Endothelial cell of umbilical vein (primary cell): Measurements from ENCODE around the gene SELENON. TPM values are rescaled to one million over a fixed set of nuclear protein-coding genes. Genes with fewer than 3 reads are reported as not detected.

Experiments used
- Bru-seq: library from RNA; stranded (reverse); fragments of 400-500 nt; gene quantifications from one replicate; lab custom pipeline; 2021; lab: Mats Ljungman, UMichigan
- BruChase-seq, 2 experiments: library from RNA; stranded (reverse); fragments of 400-500 nt; gene quantifications; one replicate each; lab custom pipeline; 2021; lab: Mats Ljungman, UMichigan
- BruUV-seq: library from RNA; stranded (reverse); fragments of 400-500 nt; replicated peaks from 2 replicates; lab custom pipeline; 2021; lab: Mats Ljungman, UMichigan
- CTCF ChIA-PET: fragments of 300-600, 350-600 bp; sonication (Branson Sonifier 250); formaldehyde crosslinking; loops from one replicate; lab custom pipeline; 2021; ENCODE audit warnings: antibody characterized with exemption, inconsistent platforms; lab: Charles Lee
- POLR2A ChIA-PET: fragments of 300-600, 350-600 bp; sonication (Branson Sonifier 250); formaldehyde crosslinking; loops from one replicate; lab custom pipeline; 2021; ENCODE audit warnings: antibody characterized with exemption, inconsistent platforms; lab: Charles Lee
- DNase-seq: peaks from one replicate; pipeline ENCODE4 v3.0.0-alpha.2; 2011; ENCODE audit warnings: low read depth, low spot score
- FAIRE-seq: peaks from 2 replicates; lab custom pipeline; 2011; peaks lifted over from hg19 to GRCh38; lab: Jason Lieb, UNC
- H2AFZ ChIP-seq: 2 replicates; pipeline ENCODE4 v1.6.0; 2012; ENCODE audit warnings: low read depth, low read length, control low read depth, inconsistent platforms
- H3K27ac ChIP-seq: 2 replicates; pipeline ENCODE4 v1.5.1; 2011; ENCODE audit warnings: low read depth, mild to moderate bottlenecking, control low read depth, low read length, moderate library complexity; ENCODE audit not compliant: insufficient read depth
- H3K27me3 ChIP-seq, 2 experiments: 2 replicates each; pipeline versions ENCODE4 v1.6.0 to v1.6.1; 2011; ENCODE audit warnings: low read length in 2 of 2, mixed read lengths in 1 of 2; ENCODE audit not compliant: control insufficient read depth in 2 of 2, insufficient read depth in 2 of 2
- H3K36me3 ChIP-seq, 2 experiments: 2 replicates in 1 of 2; 3 replicates in 1 of 2; pipeline ENCODE4 v1.5.1; 2011; ENCODE audit warnings: low read length in 2 of 2, mild to moderate bottlenecking in 1 of 2, moderate library complexity in 1 of 2; ENCODE audit not compliant: control insufficient read depth in 2 of 2, insufficient read depth in 2 of 2; ENCODE audit errors: extremely low read depth in 1 of 2
- H3K4me1 ChIP-seq: 3 replicates; pipeline ENCODE4 v1.5.1; 2011; ENCODE audit warnings: mild to moderate bottlenecking, low read length; ENCODE audit not compliant: control insufficient read depth, insufficient read depth; ENCODE audit errors: extremely low read depth
- H3K4me2 ChIP-seq: 2 replicates; pipeline ENCODE4 v1.6.1; 2011; ENCODE audit warnings: low read length, control low read depth, mixed read lengths; ENCODE audit not compliant: insufficient read depth
- H3K4me3 ChIP-seq, 3 experiments: fragments of 200-600 bp in 1 of 3; sonication (generic), shearing (Covaris generic) in 1 of 3; replicated peaks in 1 of 3; 2 replicates each; pipeline ENCODE4 v1.5.1; 2011 to 2016; ENCODE audit warnings: control low read depth in 3 of 3, low read length in 3 of 3, mild to moderate bottlenecking in 2 of 3, inconsistent platforms in 1 of 3, low read depth in 1 of 3, moderate library complexity in 1 of 3; ENCODE audit not compliant: insufficient read depth in 1 of 3
- H3K79me2 ChIP-seq: 2 replicates; pipeline ENCODE4 v1.6.0; 2012; ENCODE audit warnings: low read length, inconsistent platforms; ENCODE audit not compliant: control insufficient read depth, insufficient read depth
- H3K9ac ChIP-seq: replicated peaks from 2 replicates; pipeline ENCODE3; 2011; ENCODE audit warnings: low read length, control low read depth; ENCODE audit not compliant: insufficient read depth; ENCODE audit errors: extremely low read depth
- H3K9me1 ChIP-seq: replicated peaks from 3 replicates; pipeline ENCODE4 v1.6.0; 2011; ENCODE audit warnings: mild to moderate bottlenecking, low read length; ENCODE audit not compliant: control insufficient read depth, insufficient read depth; ENCODE audit errors: extremely low read depth
- H3K9me3 ChIP-seq: replicated peaks from 2 replicates; pipeline ENCODE4 v1.5.1; 2012; ENCODE audit warnings: low read length, inconsistent platforms; ENCODE audit not compliant: control insufficient read depth, insufficient read depth
- H4K20me1 ChIP-seq: replicated peaks from 2 replicates; pipeline ENCODE3; 2011; ENCODE audit warnings: mild to moderate bottlenecking, low read length; ENCODE audit not compliant: control insufficient read depth, insufficient read depth; ENCODE audit errors: extremely low read depth
- CTCF ChIP-seq, 2 donors: IDR thresholded peaks; 1 replicate in 1 of 2; 2 replicates in 1 of 2; pipeline ENCODE4 v1.5.1; 2011; ENCODE audit warnings: low read length in 2 of 2, mild to moderate bottlenecking in 2 of 2, moderate library complexity in 2 of 2, control low read depth in 1 of 2, inconsistent platforms in 1 of 2, low read depth in 1 of 2; ENCODE audit not compliant: insufficient read depth in 1 of 2; ENCODE audit errors: extremely low read depth in 1 of 2
- EZH2 ChIP-seq: IDR thresholded peaks from 2 replicates; pipeline ENCODE4 v1.6.1; 2012; ENCODE audit warnings: borderline replicate concordance, low read depth, mild to moderate bottlenecking, moderate library complexity, low read length, inconsistent platforms; ENCODE audit not compliant: severe bottlenecking
- FOS ChIP-seq: IDR thresholded peaks from 2 replicates; pipeline ENCODE4 v1.6.1; 2011; ENCODE audit warnings: mild to moderate bottlenecking, low read length, moderate library complexity, borderline replicate concordance; ENCODE audit not compliant: insufficient read depth
- GATA2 ChIP-seq: IDR thresholded peaks from 2 replicates; pipeline ENCODE4 v1.7.0; 2011; ENCODE audit warnings: low read depth, mild to moderate bottlenecking, moderate library complexity, mixed read lengths, low read length; ENCODE audit not compliant: insufficient read length, insufficient read depth
- JUN ChIP-seq: IDR thresholded peaks from 2 replicates; pipeline ENCODE4 v1.6.1; 2011; ENCODE audit warnings: borderline replicate concordance, low read depth; ENCODE audit not compliant: insufficient read length, insufficient read depth
- MAX ChIP-seq: IDR thresholded peaks from 2 replicates; pipeline ENCODE4 v1.6.1; 2011; ENCODE audit not compliant: insufficient read depth, insufficient read length
- MYC ChIP-seq: IDR thresholded peaks from one replicate; pipeline ENCODE4 v1.6.1; 2011; ENCODE audit warnings: mild to moderate bottlenecking, low read depth, low read length
- POLR2A ChIP-seq: IDR thresholded peaks from 2 replicates; pipeline ENCODE4 v1.6.1; 2012; ENCODE audit warnings: low read depth, mild to moderate bottlenecking, control low read depth, low read length
- POLR2AphosphoS5 ChIP-seq: IDR thresholded peaks from 2 replicates; pipeline ENCODE4 v1.6.1; 2012; ENCODE audit warnings: low read depth, mild to moderate bottlenecking, control low read depth, low read length, moderate library complexity; ENCODE audit not compliant: insufficient read depth
- dilution Hi-C: fragments of 300-500 bp; cut with MboI; formaldehyde crosslinking; loops from one replicate; pipeline ENCODE4 v1.15.0; 2019; ENCODE audit warnings: low sequenced_read_pairs; ENCODE audit not compliant: extremely low pct_ligation_motif_present
- intact Hi-C: fragments of 100-400 bp; cut with micrococcal nuclease; formaldehyde crosslinking; loops from one replicate; pipeline ENCODE4 v1.10.0; 2022
- long read RNA-seq: library from polyadenylated mRNA; stranded (forward); transcript quantifications from one replicate; pipeline ENCODE4 v2.0.0, GENCODE V29; 2021
- polyA minus RNA-seq, 3 experiments: library from RNA; depleted of rRNA, polyadenylated mRNA; stranded (reverse); fragments of >200 nt; gene quantifications; 1 replicate in 1 of 3; 2 replicates in 2 of 3; pipeline ENCODE4 v1.2.3, GENCODE V29; 2011
- polyA plus RNA-seq, 4 experiments: library from polyadenylated mRNA; depleted of rRNA in 3 of 4; stranded (reverse) in 3 of 4; unstranded in 1 of 4; fragments of >200 nt; gene quantifications; 2 replicates each; pipeline versions ENCODE4 v1.2.1 to v1.2.3, GENCODE V29; 2011 to 2012; ENCODE audit warnings: missing spikeins in 1 of 4
- total RNA-seq: library from RNA; stranded (reverse); gene quantifications from 2 replicates; pipeline ENCODE4 v1.2.3, GENCODE V29; 2021

SELENON gene
- 166 and 182 TPM in 2 replicates for total RNA-seq
- polyA plus RNA-seq: 112 and 117 TPM in 2 replicates
- polyA plus RNA-seq (2011; cell fraction: cytosol; rRNA removed): 156 and 177 TPM in 2 replicates
- 91.2 and 92.9 TPM in 2 replicates for polyA plus RNA-seq (2011; cell fraction: nucleus; rRNA removed)
- polyA plus RNA-seq (2012): 136 and 186 TPM in 2 replicates
- 109 and 122 TPM in 2 replicates for polyA minus RNA-seq
- 10.8 TPM for polyA minus RNA-seq (2011; cell fraction: cytosol; rRNA and poly(A)+ RNA removed)
- polyA minus RNA-seq (2011; cell fraction: nucleus; rRNA and poly(A)+ RNA removed): 29.4 and 29.5 TPM in 2 replicates
- percentile 74 among the genes with signal in this experiment for Bru-seq, nascent RNA
- percentile 92 among the genes with signal in this experiment for BruChase-seq, experiment 1, labeled RNA remaining after a 6-hour chase
- percentile 82 among the genes with signal in this experiment for BruChase-seq, experiment 2, labeled RNA remaining after a 2-hour chase
- long read RNA-seq, full-length matches to known transcripts: 22 of 109 reads
- long read RNA-seq, partial matches to known transcripts: 84 of 109 reads
- long read RNA-seq, other reads (novel, unspliced or antisense): 3 of 109 reads

DNA sequence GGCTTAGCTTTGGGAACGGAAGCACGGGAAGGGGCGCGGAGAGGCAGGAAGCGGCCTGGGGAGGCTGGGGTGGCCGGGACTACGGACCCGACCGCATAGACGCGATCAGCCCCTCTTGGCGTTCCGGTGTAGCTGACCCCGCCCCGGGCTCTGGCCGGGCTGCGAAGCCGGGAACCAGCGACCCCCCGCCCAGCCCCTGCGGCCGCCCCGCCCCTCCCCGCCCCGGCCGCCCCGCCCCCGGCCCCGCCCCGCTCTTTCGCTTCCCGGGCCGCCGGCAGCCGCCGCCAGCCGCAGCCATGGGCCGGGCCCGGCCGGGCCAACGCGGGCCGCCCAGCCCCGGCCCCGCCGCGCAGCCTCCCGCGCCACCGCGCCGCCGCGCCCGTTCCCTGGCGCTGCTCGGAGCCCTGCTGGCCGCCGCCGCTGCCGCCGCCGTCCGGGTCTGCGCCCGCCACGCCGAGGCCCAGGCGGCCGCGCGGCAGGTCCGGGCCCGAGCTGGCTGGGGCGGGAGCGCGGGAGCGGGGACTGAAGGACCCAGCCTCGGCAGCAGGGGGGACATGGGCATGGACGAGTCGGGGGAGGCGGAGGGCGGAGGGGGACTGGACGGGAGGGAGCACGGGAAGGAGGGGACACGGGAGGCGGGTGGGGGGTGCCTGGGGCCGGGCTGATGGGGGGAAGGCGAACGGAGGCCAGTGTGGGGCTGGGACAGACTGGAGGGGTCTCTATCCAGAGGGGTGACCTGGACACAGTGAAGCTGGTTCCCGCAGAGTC is at the start of gene SELENON:
TSS of gene SELENON (plus strand) at position 259 of the 768 bp plus-strand sequence. CDS start at position 297, 38 bp downstream.
- Histone ChIP-seq H3K27ac (peak within 1 kb of the TSS; percentile 30), H4K20me1 (no peaks in the 10 kb centered on the region), H3K9me1 (no peaks in the 10 kb centered on the region), H2AFZ (peak within 1 kb of the TSS; percentile 80), H3K4me3 (peak within 1 kb of the TSS; percentile 22 to 61 (median 53)), H3K4me2 (peak within 1 kb of the TSS; percentile 53), H3K9ac (peak within 1 kb of the TSS; percentile 53), H3K27me3 (peaks cover 0 to 1% of the 10 kb centered on the region in 2 experiments), H3K79me2 (peaks cover 20% of the 10 kb centered on the region), H3K36me3 (no peaks in the 10 kb centered on the region), H3K4me1 (peaks cover 28% of the 10 kb centered on the region), H3K9me3 (no peaks in the 10 kb centered on the region)
- FAIRE-seq (peak; percentile 47), DNase-seq (peak; percentile 51)
- intact Hi-C loops: loop anchor here (5.0 to 10.0 kb wide), 3 partner anchors 258 to 565 kb away; partner anchors contain the start of genes LDLRAP1, MACO1 and SYF2
- BruUV-seq: no TSS peak
- ChIA-PET POLR2A (no interaction called here), CTCF (interaction anchor here (0.7 to 3.1 kb wide), 8 partner anchors 9 to 369 kb away, joined by 3 to 15 read pairs (median 3); no protein-coding TSS in a partner anchor)
- dilution Hi-C loops: no loop called here
- TF ChIP-seq POLR2A (peak; percentile 33), GATA2 (no peak), JUN (no peak), MYC (no peak), MAX (no peak), POLR2AphosphoS5 (peak; percentile 77), EZH2 (no peak), CTCF (IDR thresholded peaks at IDR 0.05; ENCODE audit: extremely low read depth in 1 of 2, insufficient read depth in 1 of 2, low read depth in 1 of 2, low read length in 2 of 2) (no peak), FOS (no peak)
